Hepatocyte (in vitro differentiated cells): Measurements from ENCODE around the gene DTD1.

ENCODE experiments used
- EZH2 ChIP-seq: fragments of 200-600 bp; sonication (generic); IDR thresholded peaks from 2 replicates; pipeline ENCODE4 v1.6.1; 2016; ENCODE audit warnings: antibody characterized with exemption, mild to moderate bottlenecking, borderline replicate concordance
- TF ChIP-seq, protein P1 (sequence below): fragments of 200-600 bp; sonication (generic); IDR thresholded peaks from 2 replicates; pipeline ENCODE4 v1.5.1; 2016; ENCODE audit warnings: antibody characterized with exemption, mild to moderate bottlenecking; ENCODE audit not compliant: poor library complexity

- TF ChIP-seq EZH2: no peak
- TF ChIP-seq, protein P1, sequence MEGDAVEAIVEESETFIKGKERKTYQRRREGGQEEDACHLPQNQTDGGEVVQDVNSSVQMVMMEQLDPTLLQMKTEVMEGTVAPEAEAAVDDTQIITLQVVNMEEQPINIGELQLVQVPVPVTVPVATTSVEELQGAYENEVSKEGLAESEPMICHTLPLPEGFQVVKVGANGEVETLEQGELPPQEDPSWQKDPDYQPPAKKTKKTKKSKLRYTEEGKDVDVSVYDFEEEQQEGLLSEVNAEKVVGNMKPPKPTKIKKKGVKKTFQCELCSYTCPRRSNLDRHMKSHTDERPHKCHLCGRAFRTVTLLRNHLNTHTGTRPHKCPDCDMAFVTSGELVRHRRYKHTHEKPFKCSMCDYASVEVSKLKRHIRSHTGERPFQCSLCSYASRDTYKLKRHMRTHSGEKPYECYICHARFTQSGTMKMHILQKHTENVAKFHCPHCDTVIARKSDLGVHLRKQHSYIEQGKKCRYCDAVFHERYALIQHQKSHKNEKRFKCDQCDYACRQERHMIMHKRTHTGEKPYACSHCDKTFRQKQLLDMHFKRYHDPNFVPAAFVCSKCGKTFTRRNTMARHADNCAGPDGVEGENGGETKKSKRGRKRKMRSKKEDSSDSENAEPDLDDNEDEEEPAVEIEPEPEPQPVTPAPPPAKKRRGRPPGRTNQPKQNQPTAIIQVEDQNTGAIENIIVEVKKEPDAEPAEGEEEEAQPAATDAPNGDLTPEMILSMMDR: no peak
These were observed 101.7 kb downstream of the DTD1 start for GRCh38 chr20:18689557-18689956.
